Measurements from ENCODE around the gene ANKRD45.
"Not testable (repeated sequence)": the region's sequence is repeated elsewhere in the genome, so short reads cannot be mapped to it uniquely, and the experiment has no call there.

The ANKRD45 gene

DNA sequence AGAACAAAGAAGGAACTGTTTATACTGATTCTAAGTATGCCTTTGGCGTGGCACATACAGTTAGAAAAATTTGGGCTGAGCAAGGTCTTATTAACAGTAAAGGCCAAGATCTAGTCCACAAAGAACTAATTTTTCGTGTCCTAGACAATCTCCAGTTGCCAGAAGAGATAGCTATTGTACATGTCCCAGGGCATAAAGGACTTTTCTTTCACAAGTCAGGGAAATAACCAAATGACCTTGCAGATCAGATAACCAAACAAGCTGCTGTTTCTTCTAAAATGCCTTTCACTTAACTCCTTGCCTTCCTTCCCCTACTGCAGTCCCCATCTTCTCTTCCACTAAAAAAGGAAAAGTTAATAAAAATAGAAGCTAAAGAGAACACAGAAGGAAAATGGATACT is 30.5 kb downstream of the ANKRD45 start:
- Histone ChIP-seq H3K4me3 (ENCODE audit: low read length) (no peak overlapping the region), H3K9ac (ENCODE audit: low read length) (no peak overlapping the region), H3K27me3 (ENCODE audit: control insufficient read depth, insufficient read depth, low read length) (no peaks in the 10 kb centered on the region), H3K27ac (ENCODE audit: low read length) (no peak overlapping the region), H3K9me3 (ENCODE audit: control insufficient read depth, low read depth, low read length) (peaks cover 17% of the 10 kb centered on the region), H3K36me3 (ENCODE audit: control insufficient read depth, low read depth, low read length) (no peaks in the 10 kb centered on the region), H3K4me1 (ENCODE audit: control insufficient read depth, low read depth, low read length) (no peaks in the 10 kb centered on the region)

DNA sequence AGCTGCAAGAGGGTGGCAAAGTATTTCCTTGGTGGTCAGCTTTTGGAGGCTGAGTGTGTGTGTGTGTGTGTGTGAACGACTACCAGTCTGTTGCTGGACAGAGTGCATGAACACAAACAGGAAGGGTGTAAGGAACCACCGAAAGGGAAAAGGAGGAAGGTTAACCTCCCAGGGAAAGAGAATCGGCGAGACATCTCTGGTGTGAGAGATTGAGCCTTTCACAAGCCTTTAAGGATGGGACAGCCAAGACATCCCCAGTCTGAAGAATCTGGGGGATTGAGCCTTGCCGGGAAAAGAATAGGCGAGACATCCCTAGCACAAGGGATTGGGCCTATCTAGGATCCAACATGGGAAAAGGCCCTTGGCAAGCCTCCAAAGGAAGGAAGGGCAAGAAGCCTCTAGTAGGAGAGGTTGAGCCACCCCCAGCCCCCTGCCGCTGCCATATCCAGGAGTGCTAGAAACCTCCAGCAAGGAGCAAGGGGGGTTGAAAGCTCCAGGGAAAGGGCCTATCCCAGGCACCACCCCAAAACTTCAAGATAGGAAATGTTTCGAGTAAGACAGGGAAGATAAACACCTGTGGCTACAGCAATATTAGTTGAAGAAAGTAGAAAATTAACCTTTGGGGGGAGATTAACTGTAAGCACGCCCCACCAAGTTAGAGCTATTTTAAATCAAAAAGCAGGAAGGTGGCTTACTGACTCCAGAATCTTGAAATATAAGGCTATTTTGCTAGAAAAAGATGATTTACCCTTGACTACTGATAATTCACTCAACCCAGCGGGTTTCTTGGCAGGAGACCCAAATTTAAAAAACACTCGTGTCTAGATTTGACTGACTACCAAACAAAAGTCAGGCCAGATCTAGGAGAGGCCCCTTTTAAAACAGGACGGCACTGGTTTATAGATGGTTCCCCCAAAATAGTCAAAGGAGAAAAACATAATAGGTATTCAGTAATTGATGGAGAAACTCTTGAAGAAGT is 31.3 kb downstream of the ANKRD45 start:
- Histone ChIP-seq H3K9me3 (ENCODE audit: control insufficient read depth, low read depth, low read length) (peaks cover 17% of the 10 kb centered on the region), H3K4me1 (ENCODE audit: control insufficient read depth, low read depth, low read length) (no peaks in the 10 kb centered on the region), H3K4me3 (ENCODE audit: low read length) (no peak overlapping the region), H3K36me3 (ENCODE audit: control insufficient read depth, low read depth, low read length) (no peaks in the 10 kb centered on the region), H3K27me3 (ENCODE audit: control insufficient read depth, insufficient read depth, low read length) (no peaks in the 10 kb centered on the region), H3K9ac (ENCODE audit: low read length) (no peak overlapping the region), H3K27ac (ENCODE audit: low read length) (no peak overlapping the region)

DNA sequence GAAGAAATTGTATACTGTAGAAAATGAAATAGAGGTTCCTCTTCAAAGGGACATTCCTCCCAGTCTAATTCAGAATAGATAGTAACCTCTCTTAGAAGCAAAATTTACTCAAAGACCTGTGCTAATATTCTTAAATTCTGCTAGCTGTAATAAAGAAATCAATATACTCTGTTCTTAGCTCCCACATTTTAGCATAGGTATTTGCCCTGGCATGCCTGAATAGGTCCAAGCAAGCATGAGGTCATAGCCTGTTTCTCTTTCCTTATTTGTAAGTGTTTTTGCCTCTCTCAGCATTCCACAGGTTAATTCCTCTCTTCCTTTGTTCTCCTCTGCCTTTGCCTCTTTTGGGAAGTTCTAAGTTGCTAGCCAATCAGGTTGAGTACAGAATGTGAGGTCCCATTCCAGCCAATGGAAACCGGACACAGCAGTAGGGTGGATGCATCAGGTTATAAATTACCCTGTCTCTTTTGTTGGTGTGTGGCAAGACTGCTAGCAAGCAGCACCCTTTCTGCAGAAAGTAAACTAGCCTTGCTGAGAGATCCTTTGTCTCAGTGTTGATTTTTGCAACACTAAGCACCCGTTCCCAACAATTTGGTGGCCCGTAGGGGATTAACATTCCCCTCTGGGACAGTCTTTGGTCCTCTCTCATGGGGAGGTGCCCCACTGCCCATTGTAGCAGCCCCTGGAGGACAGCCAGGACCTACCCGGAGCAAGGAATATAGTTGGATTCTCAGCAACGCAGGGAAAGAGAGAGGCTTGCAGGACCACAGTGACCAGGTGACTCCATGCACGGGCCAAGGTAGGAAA is 32.2 kb downstream of the ANKRD45 start:
- H3K4me1 ChIP-seq (ENCODE audit: control insufficient read depth, low read depth, low read length); H3K4me3 ChIP-seq (ENCODE audit: low read length); H3K27ac ChIP-seq (ENCODE audit: low read length); H3K27me3 ChIP-seq (ENCODE audit: control insufficient read depth, insufficient read depth, low read length); H3K9ac ChIP-seq (ENCODE audit: low read length); H3K36me3 ChIP-seq (ENCODE audit: control insufficient read depth, low read depth, low read length): not testable (repeated sequence)
- H3K9me3 ChIP-seq (ENCODE audit: control insufficient read depth, low read depth, low read length), result peaks cover 17% of the 10 kb centered on the region

DNA sequence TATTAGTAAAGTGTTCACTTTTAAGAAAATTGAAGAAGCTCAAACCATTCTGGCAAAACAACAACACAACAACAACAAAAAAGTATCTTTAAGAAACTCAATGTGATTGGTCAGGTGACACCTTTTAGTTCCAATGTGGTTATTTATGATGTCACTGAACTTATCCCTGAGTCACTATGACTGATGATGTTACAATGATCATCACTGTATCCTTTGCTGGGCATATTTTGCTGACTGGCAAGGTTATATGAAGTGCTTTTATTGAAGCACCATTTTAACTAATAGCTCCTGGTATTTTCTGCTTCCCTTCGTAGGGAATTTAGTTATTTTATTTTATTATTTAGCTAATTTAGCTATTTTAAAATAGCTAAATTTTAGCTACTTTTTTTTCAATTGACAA is 34.5 kb downstream of the ANKRD45 start, which contains the start of gene TEX50:
TSS of gene TEX50 (plus strand) at position 223 of the 400 bp plus-strand sequence. CDS start 184 bp downstream, outside the sequence.
- peaks cover 12% of the 10 kb centered on the region for H3K9me3 ChIP-seq (ENCODE audit: control insufficient read depth, low read depth, low read length)
- H3K4me3 ChIP-seq (ENCODE audit: low read length), result no peak within 1 kb of the TSS
- H3K9ac ChIP-seq (ENCODE audit: low read length), result no peak within 1 kb of the TSS
- no peaks in the 10 kb centered on the region for H3K4me1 ChIP-seq (ENCODE audit: control insufficient read depth, low read depth, low read length)
- H3K27me3 ChIP-seq (ENCODE audit: control insufficient read depth, insufficient read depth, low read length), result no peaks in the 10 kb centered on the region
- H3K36me3 ChIP-seq (ENCODE audit: control insufficient read depth, low read depth, low read length), result no peaks in the 10 kb centered on the region
- H3K27ac ChIP-seq (ENCODE audit: low read length), result no peak within 1 kb of the TSS

DNA sequence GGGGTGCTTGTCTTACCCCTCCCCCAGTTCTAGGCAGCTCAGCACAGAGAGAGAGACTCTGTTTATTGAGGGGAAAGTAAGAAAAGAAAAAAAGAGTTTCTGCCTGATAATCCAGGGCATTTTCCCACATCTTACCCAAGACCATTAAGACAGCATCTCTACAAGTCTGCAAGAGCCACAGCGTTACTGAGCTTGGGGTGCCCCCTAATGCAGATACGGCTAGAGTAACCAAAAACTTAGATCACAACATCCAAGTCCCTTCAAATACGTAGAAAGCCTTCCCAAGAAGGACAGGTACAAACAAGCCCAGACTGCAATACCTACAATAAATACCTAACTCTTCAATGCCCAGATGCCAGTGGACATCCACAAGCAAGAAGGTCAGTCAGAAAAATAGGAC is 40.8 kb downstream of the ANKRD45 start:
- Histone ChIP-seq H3K4me3 (ENCODE audit: low read length) (no peak overlapping the region), H3K36me3 (ENCODE audit: control insufficient read depth, low read depth, low read length) (no peaks in the 10 kb centered on the region), H3K9ac (ENCODE audit: low read length) (no peak overlapping the region), H3K4me1 (ENCODE audit: control insufficient read depth, low read depth, low read length) (no peaks in the 10 kb centered on the region), H3K27ac (ENCODE audit: low read length) (no peak overlapping the region), H3K9me3 (ENCODE audit: control insufficient read depth, low read depth, low read length) (no peaks in the 10 kb centered on the region), H3K27me3 (ENCODE audit: control insufficient read depth, insufficient read depth, low read length) (no peaks in the 10 kb centered on the region)

DNA sequence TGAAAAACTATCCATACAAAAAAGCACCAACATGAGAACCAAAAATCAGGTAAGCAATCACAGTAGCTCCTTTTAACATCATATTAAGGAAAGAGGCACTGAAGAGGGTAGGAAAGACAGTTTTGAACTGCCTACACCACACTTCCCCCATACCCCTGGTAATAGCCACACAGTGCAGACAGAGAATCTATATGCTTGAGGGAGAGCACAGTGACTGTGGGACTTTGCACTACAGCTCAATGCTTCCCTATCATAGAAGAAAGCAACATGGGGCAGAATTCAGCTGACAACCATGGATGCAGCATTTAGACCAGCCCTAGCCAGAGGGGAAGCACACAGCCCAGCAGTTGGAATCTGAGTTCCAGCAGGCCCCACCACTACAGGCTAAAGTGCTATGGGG is 42.4 kb downstream of the ANKRD45 start:
- Histone ChIP-seq H3K27ac (ENCODE audit: low read length) (no peak overlapping the region), H3K9ac (ENCODE audit: low read length) (no peak overlapping the region), H3K27me3 (ENCODE audit: control insufficient read depth, insufficient read depth, low read length) (no peaks in the 10 kb centered on the region), H3K9me3 (ENCODE audit: control insufficient read depth, low read depth, low read length) (no peaks in the 10 kb centered on the region), H3K36me3 (ENCODE audit: control insufficient read depth, low read depth, low read length) (no peaks in the 10 kb centered on the region), H3K4me1 (ENCODE audit: control insufficient read depth, low read depth, low read length) (no peaks in the 10 kb centered on the region), H3K4me3 (ENCODE audit: low read length) (no peak overlapping the region)

DNA sequence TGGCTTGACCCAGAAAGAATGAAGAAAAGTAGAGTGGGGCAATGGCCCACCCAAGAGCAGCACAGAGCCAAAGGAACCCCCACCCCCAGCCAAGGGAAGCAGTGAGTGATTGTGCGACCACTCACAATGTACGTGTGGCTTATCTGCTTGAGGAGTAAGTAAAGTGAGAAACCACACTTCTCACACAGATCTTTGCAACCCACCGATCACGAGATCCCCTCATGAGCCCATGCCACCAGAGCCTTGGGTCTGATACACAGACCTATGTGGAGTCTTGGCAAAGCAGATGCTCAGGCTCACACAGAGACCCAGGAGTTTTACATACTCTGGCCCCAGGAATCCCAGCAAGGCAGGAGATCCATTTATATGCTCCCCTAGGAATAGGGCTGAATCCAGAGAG is 52.8 kb downstream of the ANKRD45 start:
- Histone ChIP-seq H3K9ac (ENCODE audit: low read length) (no peak overlapping the region), H3K4me3 (ENCODE audit: low read length) (no peak overlapping the region), H3K27ac (ENCODE audit: low read length) (no peak overlapping the region), H3K27me3 (ENCODE audit: control insufficient read depth, insufficient read depth, low read length) (no peaks in the 10 kb centered on the region), H3K9me3 (ENCODE audit: control insufficient read depth, low read depth, low read length) (no peaks in the 10 kb centered on the region), H3K4me1 (ENCODE audit: control insufficient read depth, low read depth, low read length) (no peaks in the 10 kb centered on the region), H3K36me3 (ENCODE audit: control insufficient read depth, low read depth, low read length) (no peaks in the 10 kb centered on the region)

DNA sequence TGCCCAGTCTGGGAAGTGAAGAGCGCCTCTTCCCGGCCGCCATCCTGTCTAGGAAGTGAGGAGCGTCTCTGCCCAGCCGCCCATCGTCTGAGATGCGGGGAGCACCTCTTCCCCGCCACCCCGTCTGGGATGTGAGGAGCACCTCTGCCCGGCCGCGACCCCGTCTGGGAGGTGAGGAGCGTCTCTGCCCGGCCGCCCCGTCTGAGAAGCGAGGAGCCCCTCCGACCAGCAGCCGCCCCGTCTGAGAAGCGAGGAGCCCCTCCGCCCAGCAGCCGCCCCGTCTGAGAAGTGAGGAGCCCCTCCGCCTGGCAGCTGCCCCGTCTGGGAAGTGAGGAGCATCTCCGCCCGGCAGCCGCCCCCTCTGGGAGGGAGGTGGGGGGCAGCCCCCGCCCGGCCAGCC is 56.6 kb downstream of the ANKRD45 start:
- not testable (repeated sequence) for H3K9me3 ChIP-seq (ENCODE audit: control insufficient read depth, low read depth, low read length); H3K36me3 ChIP-seq (ENCODE audit: control insufficient read depth, low read depth, low read length); H3K4me3 ChIP-seq (ENCODE audit: low read length); H3K27ac ChIP-seq (ENCODE audit: low read length); H3K4me1 ChIP-seq (ENCODE audit: control insufficient read depth, low read depth, low read length); H3K27me3 ChIP-seq (ENCODE audit: control insufficient read depth, insufficient read depth, low read length); H3K9ac ChIP-seq (ENCODE audit: low read length)

DNA sequence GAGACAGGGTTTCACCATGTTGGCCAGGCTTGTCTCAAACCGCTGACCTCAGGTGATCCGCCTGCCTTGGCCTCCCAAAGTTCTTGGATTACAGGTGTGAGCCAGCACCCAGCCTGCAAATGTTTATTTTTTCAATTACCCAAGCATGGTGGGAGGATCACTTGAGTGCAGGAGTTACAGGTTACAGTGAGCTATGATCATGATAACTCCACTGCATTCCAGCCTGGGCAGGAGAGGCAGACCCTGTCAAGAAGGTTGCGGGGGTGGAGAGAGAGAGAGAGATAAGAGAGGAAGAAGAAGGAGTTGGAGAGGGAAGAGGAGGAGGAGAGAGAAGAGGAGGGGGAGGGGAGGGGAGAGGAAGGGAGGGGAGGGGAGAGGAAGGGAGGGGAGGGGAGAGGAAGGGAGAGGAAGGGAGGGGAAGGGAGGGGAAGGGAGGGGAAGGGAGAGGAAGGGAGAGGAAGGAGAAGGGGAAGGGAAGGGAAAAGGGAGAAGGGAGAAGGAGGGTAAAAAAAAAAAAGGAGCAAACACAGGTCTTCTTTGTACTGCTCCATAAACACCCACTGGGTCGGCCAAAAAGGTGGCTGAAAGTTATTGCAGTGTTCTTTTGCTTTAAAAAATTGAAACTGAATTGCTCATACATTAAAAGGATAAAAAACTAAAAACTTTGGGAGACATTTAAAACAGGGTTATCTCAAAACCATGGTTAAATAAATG is 61.0 kb downstream of the ANKRD45 start:
- Histone ChIP-seq H3K9ac (ENCODE audit: low read length) (no peak overlapping the region), H3K4me1 (ENCODE audit: control insufficient read depth, low read depth, low read length) (no peaks in the 10 kb centered on the region), H3K27ac (ENCODE audit: low read length) (no peak overlapping the region), H3K4me3 (ENCODE audit: low read length) (no peak overlapping the region), H3K27me3 (ENCODE audit: control insufficient read depth, insufficient read depth, low read length) (no peaks in the 10 kb centered on the region), H3K36me3 (ENCODE audit: control insufficient read depth, low read depth, low read length) (no peaks in the 10 kb centered on the region), H3K9me3 (ENCODE audit: control insufficient read depth, low read depth, low read length) (no peaks in the 10 kb centered on the region)

DNA sequence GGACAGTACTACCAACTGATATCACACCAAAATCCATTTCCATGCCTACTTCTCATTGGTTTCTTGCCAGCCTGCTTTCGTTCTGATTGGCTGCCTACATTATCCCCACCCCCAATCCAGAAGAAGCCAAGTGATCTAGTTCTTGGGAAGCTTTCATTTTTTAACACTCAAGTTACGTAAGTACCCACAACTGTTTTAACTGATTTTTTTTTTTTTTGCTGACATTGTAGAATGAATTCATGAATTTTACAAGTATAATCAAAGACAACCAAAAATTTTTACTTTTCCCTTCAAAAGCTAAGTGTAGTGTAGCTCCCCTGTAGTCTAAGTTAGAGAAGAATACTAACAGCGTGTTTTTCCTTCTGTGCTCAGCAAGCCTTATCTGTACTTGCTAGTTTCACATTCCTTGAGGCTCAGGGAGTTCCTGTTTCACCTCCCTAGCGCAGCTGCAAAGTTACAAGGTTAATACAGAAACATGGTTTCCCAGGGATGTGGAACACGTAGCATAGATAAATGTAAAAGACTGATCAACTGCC is 66.5 kb downstream of the ANKRD45 start, which contains the start of gene SLC9C2:
TSS of gene SLC9C2 (minus strand) at position 17 of the 536 bp plus-strand sequence. CDS start 1,296 bp downstream, outside the sequence.
- H3K4me1 ChIP-seq (ENCODE audit: control insufficient read depth, low read depth, low read length), result no peaks in the 10 kb centered on the region
- no peaks in the 10 kb centered on the region for H3K36me3 ChIP-seq (ENCODE audit: control insufficient read depth, low read depth, low read length)
- H3K9me3 ChIP-seq (ENCODE audit: control insufficient read depth, low read depth, low read length), result no peaks in the 10 kb centered on the region
- H3K9ac ChIP-seq (ENCODE audit: low read length), result no peak within 1 kb of the TSS
- no peak within 1 kb of the TSS for H3K4me3 ChIP-seq (ENCODE audit: low read length)
- H3K27ac ChIP-seq (ENCODE audit: low read length), result no peak within 1 kb of the TSS
- no peaks in the 10 kb centered on the region for H3K27me3 ChIP-seq (ENCODE audit: control insufficient read depth, insufficient read depth, low read length)

DNA sequence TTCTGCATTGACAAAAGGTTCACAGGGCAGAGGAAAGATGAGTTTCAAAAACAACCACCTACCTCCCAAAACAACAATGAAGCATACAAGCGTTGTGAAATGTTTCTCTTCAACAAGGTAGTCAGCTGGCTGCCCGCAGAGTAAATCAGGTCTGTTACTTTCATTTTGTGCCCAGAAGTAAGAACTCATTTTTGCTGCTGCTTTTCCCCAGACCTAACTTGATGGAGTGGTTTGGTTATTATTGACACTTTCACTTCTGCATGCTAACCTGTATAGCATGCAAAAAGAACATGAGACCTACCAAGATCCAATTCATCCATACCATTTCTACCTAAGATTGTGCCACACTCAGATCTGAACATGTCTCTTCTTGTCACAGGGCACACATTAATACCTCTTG is 68.1 kb downstream of the ANKRD45 start:
- Histone ChIP-seq H3K36me3 (ENCODE audit: control insufficient read depth, low read depth, low read length) (no peaks in the 10 kb centered on the region), H3K27ac (ENCODE audit: low read length) (no peak overlapping the region), H3K27me3 (ENCODE audit: control insufficient read depth, insufficient read depth, low read length) (no peaks in the 10 kb centered on the region), H3K4me1 (ENCODE audit: control insufficient read depth, low read depth, low read length) (no peaks in the 10 kb centered on the region), H3K9me3 (ENCODE audit: control insufficient read depth, low read depth, low read length) (no peaks in the 10 kb centered on the region), H3K9ac (ENCODE audit: low read length) (no peak overlapping the region), H3K4me3 (ENCODE audit: low read length) (no peak overlapping the region)

Data from iPS-18a (cell line).